Activated naive CD4-positive, alpha-beta T cell treated with anti-CD3 and anti-CD28 coated beads, Interleukin-2, amount 10 ng/mL, durations not matched to agents 5 hours and 36 hours (primary cell): ENCODE results near the gene PIK3C3. TPM values are rescaled to one million over a fixed set of nuclear protein-coding genes. Genes with fewer than 3 reads are reported as not detected.

Experiments
- total RNA-seq, 2 experiments: library from RNA; stranded (reverse); gene quantifications; one replicate each; pipeline ENCODE4 v1.2.3, GENCODE V29; 2021

PIK3C3 gene
- total RNA-seq: 10 to 100 TPM; 54.6 to 60.8 TPM

GRCh38 chr18:41954827-41955613 is at the start of gene PIK3C3:
PIK3C3 (plus strand) TSS chr18:41955234; CDS start chr18:41955292, 58 bp downstream.

